Chondrocyte (in vitro differentiated cells): ENCODE data around the gene ARGLU1. TPM values are rescaled to one million over a fixed set of nuclear protein-coding genes. Genes with fewer than 3 reads are reported as not detected.

Experiments
- DNase-seq: peaks from one replicate; pipeline ENCODE4 v3.0.0; 2021; ENCODE audit warnings: mixed read lengths, low spot score
- H3K27ac Mint-ChIP-seq: one replicate; pipeline ENCODE4 v1.8.0; 2021; ENCODE audit warnings: mild to moderate bottlenecking, moderate library complexity, mixed read lengths; ENCODE audit not compliant: unreplicated experiment
- H3K27me3 Mint-ChIP-seq: 2 replicates; pipeline ENCODE4 v1.8.0; 2021; ENCODE audit warnings: low read depth, mixed read lengths
- H3K36me3 Mint-ChIP-seq: 2 replicates; pipeline ENCODE4 v1.8.0; 2021; ENCODE audit warnings: low read depth, mixed read lengths
- H3K4me1 Mint-ChIP-seq: 2 replicates; pipeline ENCODE4 v1.8.0; 2021; ENCODE audit warnings: low read depth, mild to moderate bottlenecking, mixed read lengths
- H3K4me3 Mint-ChIP-seq: one replicate; pipeline ENCODE4 v1.8.0; 2021; ENCODE audit warnings: mild to moderate bottlenecking, moderate library complexity, mixed read lengths; ENCODE audit not compliant: unreplicated experiment
- H3K9me3 Mint-ChIP-seq: 2 replicates; pipeline ENCODE4 v1.8.0; 2021; ENCODE audit warnings: low read depth, mixed read lengths
- CTCF ChIP-seq: fragments of 200-600 bp; sonication (generic); IDR thresholded peaks from 2 replicates; pipeline ENCODE4 v1.5.0; 2021; ENCODE audit warnings: antibody characterized with exemption, mild to moderate bottlenecking, moderate library complexity
- total RNA-seq: library from RNA; stranded (reverse); gene quantifications from 3 replicates; pipeline ENCODE4 v1.2.1, GENCODE V29; 2021

The ARGLU1 gene
- total RNA-seq, 1 donor from 2014 or later: 48.5 TPM

DNA sequence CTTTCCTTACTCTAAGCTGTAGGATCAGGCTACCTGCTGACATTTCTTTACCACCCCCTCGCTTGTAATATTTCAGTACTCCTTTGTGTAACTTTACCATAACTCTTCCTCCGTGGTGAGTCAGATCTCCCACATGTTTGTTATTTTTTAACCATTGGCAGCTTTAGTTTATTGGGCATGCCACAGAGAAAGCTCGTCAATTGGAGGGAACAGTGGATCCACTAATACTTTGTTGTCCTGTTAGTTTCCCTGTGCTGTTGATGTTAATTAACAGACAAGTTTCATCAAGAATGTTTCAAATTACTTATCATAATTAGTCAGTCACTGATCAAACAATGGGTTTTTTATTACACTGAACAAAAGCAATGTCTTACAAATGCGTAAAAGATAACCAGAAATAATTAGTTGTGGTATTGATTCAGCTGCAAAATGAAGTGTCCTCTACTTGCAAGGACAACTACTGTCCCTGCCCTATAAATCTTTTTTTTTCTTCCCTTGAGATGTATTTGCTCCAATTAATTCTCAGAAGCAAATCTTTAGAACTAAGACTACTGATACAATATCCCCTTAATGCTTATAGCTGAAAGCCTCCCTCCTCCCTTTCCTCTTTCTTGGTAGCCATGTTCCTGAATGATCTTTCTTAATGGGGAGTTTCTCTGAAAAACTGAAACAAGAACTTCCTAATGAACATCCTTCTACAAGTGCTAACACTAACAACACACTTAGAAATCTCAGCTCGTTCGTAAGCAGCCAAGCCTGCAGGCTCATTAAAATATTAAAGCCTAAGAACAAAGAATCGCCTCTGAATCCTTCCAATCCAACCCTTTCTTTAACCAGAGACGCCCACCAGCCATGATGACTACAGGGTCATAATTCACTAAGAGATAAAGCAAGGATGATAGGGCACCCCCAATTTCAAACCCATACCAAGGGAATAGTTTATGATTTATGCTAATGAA is 54.6 kb downstream of the ARGLU1 start:
- Mint-ChIP-seq H3K4me1 (peaks cover 44% of the 10 kb centered on the region), H3K4me3 (no peak overlapping the region), H3K27me3 (no peaks in the 10 kb centered on the region), H3K9me3 (no peaks in the 10 kb centered on the region), H3K27ac (peak overlapping the region; percentile 55), H3K36me3 (peaks cover 6% of the 10 kb centered on the region)
- DNase-seq: no peak
- no peak for TF ChIP-seq CTCF

DNA sequence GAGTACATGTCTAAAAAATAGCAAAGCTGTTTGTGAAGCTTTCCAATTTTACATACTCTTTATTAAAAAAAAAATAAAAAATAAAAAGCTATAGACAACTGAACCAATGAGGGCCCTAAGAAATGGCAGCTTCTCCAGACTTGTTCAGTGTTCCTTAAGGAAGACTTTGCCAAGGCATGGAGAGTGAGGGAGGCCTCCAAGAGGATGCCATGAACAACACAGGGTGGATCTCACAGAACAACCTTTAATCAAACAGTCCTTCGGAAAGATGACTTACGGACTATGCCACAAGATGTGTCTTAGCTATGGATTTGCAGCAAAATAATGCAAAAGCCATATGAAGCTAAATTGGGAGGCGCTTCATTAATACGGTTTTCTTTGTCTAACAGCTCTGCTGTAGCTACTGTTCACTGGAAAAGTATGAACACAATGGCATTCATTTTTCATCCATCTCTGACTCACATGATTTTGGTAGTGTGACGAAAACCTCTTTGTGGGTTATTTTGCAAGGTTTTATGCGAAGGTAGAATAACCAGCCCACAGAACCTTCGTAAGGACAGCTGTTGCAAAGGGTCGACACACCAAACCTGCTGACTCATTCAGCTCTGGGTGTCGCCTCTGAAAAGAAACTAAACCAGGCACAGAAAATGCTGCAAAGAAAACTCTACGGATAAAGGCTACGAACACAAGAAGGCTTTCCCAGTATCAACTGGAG is 60.2 kb downstream of the ARGLU1 start:
- peaks cover 6% of the 10 kb centered on the region for H3K36me3 Mint-ChIP-seq
- peak; percentile 20 for TF ChIP-seq CTCF
- peak overlapping the region; percentile 65 for H3K4me3 Mint-ChIP-seq
- H3K4me1 Mint-ChIP-seq: peaks cover 34% of the 10 kb centered on the region
- DNase-seq: no peak
- H3K9me3 Mint-ChIP-seq: no peaks in the 10 kb centered on the region
- H3K27me3 Mint-ChIP-seq: no peaks in the 10 kb centered on the region
- H3K27ac Mint-ChIP-seq: peak overlapping the region; percentile 95

DNA sequence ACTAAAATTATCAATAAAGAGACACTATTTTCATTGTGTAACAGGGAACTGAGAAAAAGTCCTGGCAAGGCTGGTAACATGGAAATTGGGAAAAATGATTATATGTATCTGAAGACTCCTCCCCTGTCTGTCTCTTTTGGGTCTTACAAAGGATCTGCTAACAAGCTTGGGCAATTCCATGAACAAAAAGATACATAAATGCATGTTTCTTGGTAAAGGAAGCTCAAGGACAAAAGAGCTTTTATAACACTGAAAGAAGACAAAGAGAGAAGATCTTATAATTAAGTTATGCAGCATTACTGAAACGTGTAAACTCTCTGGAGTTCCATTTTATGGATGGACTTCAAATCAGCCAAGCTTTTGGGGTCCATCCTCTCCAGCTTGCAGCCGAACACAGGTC is 61.7 kb downstream of the ARGLU1 start:
- Mint-ChIP-seq H3K27me3 (no peaks in the 10 kb centered on the region), H3K27ac (no peak overlapping the region), H3K36me3 (peaks cover 6% of the 10 kb centered on the region), H3K9me3 (no peaks in the 10 kb centered on the region), H3K4me3 (no peak overlapping the region), H3K4me1 (peaks cover 31% of the 10 kb centered on the region)
- no peak for TF ChIP-seq CTCF
- DNase-seq: no peak

DNA sequence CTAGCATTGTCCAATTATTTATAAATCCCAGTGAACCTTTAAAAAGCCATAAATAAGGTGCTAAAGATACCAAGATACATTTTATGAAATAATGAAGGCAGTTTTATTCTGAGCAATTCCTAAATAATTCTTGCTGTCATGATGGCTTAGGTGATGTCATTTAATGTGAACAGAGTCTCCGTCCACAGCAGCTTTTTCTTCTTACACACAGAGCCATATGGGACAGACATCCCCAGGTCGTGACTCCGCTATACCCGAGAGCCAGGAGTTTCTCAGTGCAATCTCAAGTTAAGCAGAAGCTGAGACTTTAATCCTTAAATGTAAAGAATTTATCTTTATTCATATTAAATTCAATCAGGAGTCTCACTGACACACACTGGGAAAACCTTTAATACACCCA is 62.2 kb downstream of the ARGLU1 start:
- no peak for DNase-seq
- H3K27ac Mint-ChIP-seq: no peak overlapping the region
- H3K36me3 Mint-ChIP-seq: peaks cover 4% of the 10 kb centered on the region
- H3K27me3 Mint-ChIP-seq: no peaks in the 10 kb centered on the region
- H3K9me3 Mint-ChIP-seq: no peaks in the 10 kb centered on the region
- TF ChIP-seq CTCF: no peak
- H3K4me3 Mint-ChIP-seq: no peak overlapping the region
- peaks cover 34% of the 10 kb centered on the region for H3K4me1 Mint-ChIP-seq

- H3K36me3 Mint-ChIP-seq: peaks cover 4% of the 10 kb centered on the region
- H3K27me3 Mint-ChIP-seq: no peaks in the 10 kb centered on the region
- DNase-seq: no peak
- no peak overlapping the region for H3K27ac Mint-ChIP-seq
- TF ChIP-seq CTCF: no peak
- no peaks in the 10 kb centered on the region for H3K9me3 Mint-ChIP-seq
- H3K4me1 Mint-ChIP-seq: peaks cover 39% of the 10 kb centered on the region
- H3K4me3 Mint-ChIP-seq: no peak overlapping the region
These were observed 62.6 kb downstream of the ARGLU1 start for GRCh38 chr13:106505295-106505694.
